Activated CD4-positive, alpha-beta T cell treated with anti-CD3 and anti-CD28 coated beads, Interleukin-2, amount 50 U/mL, for 24 hours (primary cell): ENCODE data around the gene CIITA.

Experiments used
- DNase-seq, 2 donors: peaks; one replicate each; pipeline ENCODE4 v3.0.0-alpha.2; 2020; ENCODE audit warnings: low read depth in 1 of 2, low spot score in 1 of 2

Gene CIITA

GRCh38 chr16:10879681-10880589 is 2.9 kb downstream of the CIITA start:
- no peak for DNase-seq

- DNase-seq: no peak
These were observed 3.8 kb downstream of the CIITA start for GRCh38 chr16:10880594-10881452.

GRCh38 chr16:10881479-10882030 is 4.6 kb downstream of the CIITA start:
- DNase-seq: no peak

GRCh38 chr16:10883004-10883403 is 6.0 kb downstream of the CIITA start:
- DNase-seq: no peak

GRCh38 chr16:10885246-10885645 is 8.2 kb downstream of the CIITA start:
- no peak for DNase-seq

GRCh38 chr16:10888320-10888937 is 11.4 kb downstream of the CIITA start:
- DNase-seq: no peak

- no peak for DNase-seq
These were observed 12.9 kb downstream of the CIITA start for GRCh38 chr16:10889855-10890254.

GRCh38 chr16:10892782-10893318 is 15.8 kb downstream of the CIITA start:
- DNase-seq: no peak

GRCh38 chr16:10895053-10895946 is 18.3 kb downstream of the CIITA start:
- no peak for DNase-seq

GRCh38 chr16:10896165-10896564 is 19.2 kb downstream of the CIITA start:
- DNase-seq: no peak

GRCh38 chr16:10896723-10897122 is 19.7 kb downstream of the CIITA start:
- no peak for DNase-seq

- DNase-seq: no peak
These were observed 20.1 kb downstream of the CIITA start for GRCh38 chr16:10897134-10897533.

GRCh38 chr16:10902999-10903398 is 26.0 kb downstream of the CIITA start:
- no peak for DNase-seq

GRCh38 chr16:10906482-10906881 is 29.5 kb downstream of the CIITA start:
- DNase-seq: no peak

- DNase-seq: no peak
These were observed 30.1 kb downstream of the CIITA start for GRCh38 chr16:10906914-10907756.

GRCh38 chr16:10907757-10908045 is 30.7 kb downstream of the CIITA start:
- no peak for DNase-seq

- DNase-seq: no peak
These were observed 34.3 kb downstream of the CIITA start for GRCh38 chr16:10911267-10911666.

- no peak for DNase-seq
These were observed 39.5 kb downstream of the CIITA start for GRCh38 chr16:10916534-10916933.

- peak; percentile 72 to 74 for DNase-seq
These were observed 41.4 kb downstream of the CIITA start for GRCh38 chr16:10918294-10919002.
